HEK293 (cell line): Measurements from ENCODE around the gene PPID.

Experiments used
- RBAK ChIP-seq: fragments of 450-650 bp; formaldehyde crosslinking; IDR thresholded peaks from 2 replicates; pipeline ENCODE4 v1.5.1; 2016; ENCODE audit warnings: missing biosample characterization, missing genetic modification characterization
- ZNF776 ChIP-seq: fragments of 450-650 bp; formaldehyde crosslinking; IDR thresholded peaks from 2 replicates; pipeline ENCODE4 v1.5.0; 2017; ENCODE audit warnings: missing biosample characterization, missing genetic modification characterization, borderline replicate concordance
- TF ChIP-seq, protein P1 (sequence below): fragments of 450-650 bp; formaldehyde crosslinking; IDR thresholded peaks from 2 replicates; pipeline ENCODE4 v1.5.1; 2016; ENCODE audit warnings: missing biosample characterization, missing genetic modification characterization
- TF ChIP-seq, protein P2 (sequence below): fragments of 450-650 bp; formaldehyde crosslinking; IDR thresholded peaks from 2 replicates; pipeline ENCODE4 v1.5.1; 2016; ENCODE audit warnings: missing biosample characterization, missing genetic modification characterization, low read depth

GRCh38 chr4:158671915-158672806, 51.0 kb downstream of the PPID start, which contains the start of gene ETFDH:
- TF ChIP-seq ZNF776: no peak
- TF ChIP-seq, protein P1, sequence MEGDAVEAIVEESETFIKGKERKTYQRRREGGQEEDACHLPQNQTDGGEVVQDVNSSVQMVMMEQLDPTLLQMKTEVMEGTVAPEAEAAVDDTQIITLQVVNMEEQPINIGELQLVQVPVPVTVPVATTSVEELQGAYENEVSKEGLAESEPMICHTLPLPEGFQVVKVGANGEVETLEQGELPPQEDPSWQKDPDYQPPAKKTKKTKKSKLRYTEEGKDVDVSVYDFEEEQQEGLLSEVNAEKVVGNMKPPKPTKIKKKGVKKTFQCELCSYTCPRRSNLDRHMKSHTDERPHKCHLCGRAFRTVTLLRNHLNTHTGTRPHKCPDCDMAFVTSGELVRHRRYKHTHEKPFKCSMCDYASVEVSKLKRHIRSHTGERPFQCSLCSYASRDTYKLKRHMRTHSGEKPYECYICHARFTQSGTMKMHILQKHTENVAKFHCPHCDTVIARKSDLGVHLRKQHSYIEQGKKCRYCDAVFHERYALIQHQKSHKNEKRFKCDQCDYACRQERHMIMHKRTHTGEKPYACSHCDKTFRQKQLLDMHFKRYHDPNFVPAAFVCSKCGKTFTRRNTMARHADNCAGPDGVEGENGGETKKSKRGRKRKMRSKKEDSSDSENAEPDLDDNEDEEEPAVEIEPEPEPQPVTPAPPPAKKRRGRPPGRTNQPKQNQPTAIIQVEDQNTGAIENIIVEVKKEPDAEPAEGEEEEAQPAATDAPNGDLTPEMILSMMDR (tag by site-specific recombination): peak; percentile 96
- no peak for TF ChIP-seq RBAK (tag by site-specific recombination)
- TF ChIP-seq, protein P2, sequence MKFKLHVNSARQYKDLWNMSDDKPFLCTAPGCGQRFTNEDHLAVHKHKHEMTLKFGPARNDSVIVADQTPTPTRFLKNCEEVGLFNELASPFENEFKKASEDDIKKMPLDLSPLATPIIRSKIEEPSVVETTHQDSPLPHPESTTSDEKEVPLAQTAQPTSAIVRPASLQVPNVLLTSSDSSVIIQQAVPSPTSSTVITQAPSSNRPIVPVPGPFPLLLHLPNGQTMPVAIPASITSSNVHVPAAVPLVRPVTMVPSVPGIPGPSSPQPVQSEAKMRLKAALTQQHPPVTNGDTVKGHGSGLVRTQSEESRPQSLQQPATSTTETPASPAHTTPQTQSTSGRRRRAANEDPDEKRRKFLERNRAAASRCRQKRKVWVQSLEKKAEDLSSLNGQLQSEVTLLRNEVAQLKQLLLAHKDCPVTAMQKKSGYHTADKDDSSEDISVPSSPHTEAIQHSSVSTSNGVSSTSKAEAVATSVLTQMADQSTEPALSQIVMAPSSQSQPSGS (tag by site-specific recombination): peak; percentile 75
